HCT116 (cell line): Measurements from ENCODE around the gene CLRN3. TPM values are rescaled to one million over a fixed set of nuclear protein-coding genes. Genes with fewer than 3 reads are reported as not detected.

Experiments used
- ATAC-seq: fragments of 200-7000 bp; cut with Tn5 transposase; 2 replicates; pipeline ENCODE4 v1.9.1; 2020; ENCODE audit warnings: mild to moderate bottlenecking, moderate library complexity
- BruUV-seq: library from RNA; stranded (reverse); fragments of 400-500 nt; replicated peaks from 2 replicates; lab custom pipeline; 2021; lab: Mats Ljungman, UMichigan
- CTCF ChIA-PET: fragments of 300-600 bp; sonication (Branson Sonifier 250); formaldehyde crosslinking; loops from one replicate; lab custom pipeline; 2021; ENCODE audit warnings: antibody characterized with exemption; lab: Charles Lee
- POLR2A ChIA-PET: fragments of 300-600, 350-600 bp; sonication (Branson Sonifier 250); formaldehyde crosslinking; loops from one replicate; lab custom pipeline; 2021; ENCODE audit warnings: antibody characterized with exemption; lab: Charles Lee
- RAD21 ChIA-PET, 2 experiments: fragments of 300-600 bp; sonication (Branson Sonifier 250); formaldehyde crosslinking; loops; one replicate each; lab custom pipeline; 2023; ENCODE audit warnings: low total read pairs in 2 of 2; ENCODE audit not compliant: uncharacterized antibody in 2 of 2, unreplicated experiment in 2 of 2, low non-redundant PET in 1 of 2; lab: Charles Lee
- DNase-seq: peaks from one replicate; pipeline ENCODE4 v3.0.0-alpha.2; 2010; ENCODE audit warnings: low read depth, low spot score
- H2AFZ ChIP-seq: fragments of 200-600 bp; shearing (Covaris generic), sonication (generic); 2 replicates; pipeline ENCODE4 v1.6.1; 2017; ENCODE audit warnings: low read depth, mixed run types, mixed read lengths, antibody characterized with exemption, low read length; ENCODE audit not compliant: poor library complexity, severe bottlenecking
- H3K27ac ChIP-seq: 2 replicates; pipeline ENCODE4 v1.5.1; 2012; ENCODE audit warnings: low read depth, low read length
- H3K27me3 ChIP-seq: fragments of 200-600 bp; sonication (generic); 2 replicates; pipeline ENCODE4 v1.6.1; 2016; ENCODE audit warnings: mixed run types, low read length, mixed read lengths; ENCODE audit not compliant: insufficient read depth
- H3K36me3 ChIP-seq, 2 experiments: fragments of 200-500 bp in 1 of 2; fragments of 200-600 bp in 1 of 2; sonication (Bioruptor generic) in 1 of 2; sonication (generic) in 1 of 2; 2 replicates each; pipeline versions ENCODE4 v1.5.1 to v1.6.1; 2014 to 2016; ENCODE audit warnings: low read length in 2 of 2, inconsistent platforms in 1 of 2, mixed read lengths in 1 of 2, mixed run types in 1 of 2; ENCODE audit not compliant: insufficient read depth in 2 of 2, control insufficient read depth in 1 of 2
- H3K4me1 ChIP-seq, 2 experiments: fragments of 200-600 bp in 1 of 2; sonication (generic) in 1 of 2; 2 replicates each; pipeline versions ENCODE4 v1.5.1 to v1.6.1; 2012 to 2017; ENCODE audit warnings: low read length in 2 of 2, inconsistent platforms in 1 of 2, mild to moderate bottlenecking in 1 of 2, mixed read lengths in 1 of 2, mixed run types in 1 of 2, moderate library complexity in 1 of 2; ENCODE audit not compliant: insufficient read depth in 2 of 2, control insufficient read depth in 1 of 2
- H3K4me2 ChIP-seq: fragments of 200-600 bp; sonication (generic); 2 replicates; pipeline ENCODE4 v1.6.1; 2017; ENCODE audit warnings: mixed run types, low read length, mixed read lengths
- H3K4me3 ChIP-seq, 2 experiments: fragments of 200-600 bp in 1 of 2; sonication (generic) in 1 of 2; replicated peaks in 1 of 2; 2 replicates each; pipeline ENCODE4 v1.5.1; 2011 to 2016; ENCODE audit warnings: low read length in 2 of 2, control low read depth in 1 of 2, low read depth in 1 of 2, mild to moderate bottlenecking in 1 of 2, mixed read lengths in 1 of 2, mixed run types in 1 of 2
- H3K79me2 ChIP-seq: fragments of 200-600 bp; sonication (generic); 2 replicates; pipeline ENCODE4 v1.6.1; 2017; ENCODE audit warnings: mild to moderate bottlenecking, mixed run types, low read length, moderate library complexity, mixed read lengths; ENCODE audit not compliant: insufficient read depth
- H3K9ac ChIP-seq: fragments of 200-600 bp; sonication (generic); 2 replicates; pipeline ENCODE4 v1.6.1; 2016; ENCODE audit warnings: low read length, mixed read lengths
- H3K9me2 ChIP-seq: fragments of 200-600 bp; sonication (generic), shearing (Covaris generic); 2 replicates; pipeline ENCODE4 v1.6.1; 2017; ENCODE audit warnings: mixed run types, mild to moderate bottlenecking, moderate library complexity; ENCODE audit not compliant: insufficient read depth
- H3K9me3 ChIP-seq, 2 experiments: fragments of 200-500 bp in 1 of 2; fragments of 200-600 bp in 1 of 2; sonication (Bioruptor generic) in 1 of 2; sonication (generic) in 1 of 2; 2 replicates each; pipeline ENCODE4 v1.6.1; 2014 to 2017; ENCODE audit warnings: low read length in 2 of 2, mixed read lengths in 2 of 2, inconsistent platforms in 1 of 2, low read depth in 1 of 2, mild to moderate bottlenecking in 1 of 2, mixed run types in 1 of 2, moderate library complexity in 1 of 2; ENCODE audit not compliant: control insufficient read depth in 1 of 2, insufficient read depth in 1 of 2
- H4K20me1 ChIP-seq: fragments of 200-600 bp; sonication (generic), shearing (Covaris generic); 2 replicates; pipeline ENCODE4 v1.6.1; 2017; ENCODE audit warnings: mixed run types, mild to moderate bottlenecking, moderate library complexity; ENCODE audit not compliant: insufficient read depth
- ATF3 ChIP-seq: IDR thresholded peaks from 2 replicates; pipeline ENCODE4 v1.6.1; 2012
- CBX3 ChIP-seq: IDR thresholded peaks from 2 replicates; pipeline ENCODE4 v1.6.1; 2012; ENCODE audit warnings: low read depth
- CEBPB ChIP-seq: IDR thresholded peaks from 2 replicates; pipeline ENCODE4 v1.6.1; 2012; ENCODE audit warnings: low read depth
- CTCF ChIP-seq, 3 experiments: fragments of 200-600 bp in 1 of 3; sonication (generic) in 1 of 3; IDR thresholded peaks in 2 of 3; conservative IDR thresholded peaks in 1 of 3; 2 replicates each; pipeline ENCODE4 v1.5.1; 2012 to 2017; ENCODE audit warnings: low read depth in 2 of 3, low read length in 2 of 3, antibody characterized with exemption in 1 of 3, borderline replicate concordance in 1 of 3, control low read depth in 1 of 3, mild to moderate bottlenecking in 1 of 3, mixed read lengths in 1 of 3, mixed run types in 1 of 3, moderate library complexity in 1 of 3; ENCODE audit not compliant: insufficient read depth in 1 of 3
- EGR1 ChIP-seq: IDR thresholded peaks from 2 replicates; pipeline ENCODE4 v1.6.1; 2012; ENCODE audit warnings: low read depth
- EZH2 ChIP-seq: fragments of 200-600 bp; sonication (generic); IDR thresholded peaks from 2 replicates; pipeline ENCODE4 v1.6.1; 2017; ENCODE audit warnings: antibody characterized with exemption, mixed run types
- EZH2phosphoT487 ChIP-seq: fragments of 200-600 bp; IDR thresholded peaks from 2 replicates; pipeline ENCODE4 v1.6.1; 2018; ENCODE audit warnings: antibody characterized with exemption, borderline replicate concordance
- FOSL1 ChIP-seq: IDR thresholded peaks from 2 replicates; pipeline ENCODE4 v1.6.1; 2012; ENCODE audit warnings: low read depth
- JUND ChIP-seq: IDR thresholded peaks from 2 replicates; pipeline ENCODE4 v1.6.1; 2012
- MAX ChIP-seq: IDR thresholded peaks from 2 replicates; pipeline ENCODE4 v1.6.1; 2012
- POLR2A ChIP-seq: IDR thresholded peaks from 2 replicates; pipeline ENCODE4 v1.7.0; 2011; ENCODE audit warnings: borderline replicate concordance; ENCODE audit not compliant: insufficient read depth, insufficient read length; ENCODE audit errors: extremely low read depth
- POLR2AphosphoS5 ChIP-seq: IDR thresholded peaks from 2 replicates; pipeline ENCODE4 v1.6.1; 2011; ENCODE audit warnings: mild to moderate bottlenecking, low read depth, low read length, moderate library complexity
- RAD21 ChIP-seq: IDR thresholded peaks from 2 replicates; pipeline ENCODE4 v1.6.1; 2012; ENCODE audit warnings: low read depth, mild to moderate bottlenecking
- SIN3A ChIP-seq: IDR thresholded peaks from 2 replicates; pipeline ENCODE4 v1.6.1; 2012; ENCODE audit warnings: low read depth
- SP1 ChIP-seq: IDR thresholded peaks from 2 replicates; pipeline ENCODE4 v1.6.1; 2012; ENCODE audit warnings: low read depth
- SRF ChIP-seq: IDR thresholded peaks from 2 replicates; pipeline ENCODE4 v1.6.1; 2012; ENCODE audit warnings: low read depth
- TCF7L2 ChIP-seq: IDR thresholded peaks from 2 replicates; pipeline ENCODE4 v1.7.0; 2011; ENCODE audit warnings: borderline replicate concordance, inconsistent platforms; ENCODE audit not compliant: insufficient read depth, insufficient read length; ENCODE audit errors: extremely low read depth
- ZBTB33 ChIP-seq: IDR thresholded peaks from 2 replicates; pipeline ENCODE4 v1.6.1; 2011; ENCODE audit warnings: mild to moderate bottlenecking, low read length, moderate library complexity; ENCODE audit not compliant: insufficient replicate concordance; ENCODE audit errors: extremely low read depth
- ZFX ChIP-seq: fragments of 450-650 bp; IDR thresholded peaks from 2 replicates; pipeline ENCODE4 v1.6.1; 2017
- ZNF274 ChIP-seq: fragments of 200-500 bp; sonication (Bioruptor generic); IDR thresholded peaks from 2 replicates; pipeline ENCODE4 v1.6.1; 2014; ENCODE audit warnings: mild to moderate bottlenecking, low read depth, low read length, inconsistent platforms
- intact Hi-C: fragments of 100-400 bp; cut with micrococcal nuclease; formaldehyde crosslinking; loops from 2 replicates; pipeline ENCODE4 v1.10.0; 2022
- total RNA-seq: library from RNA; stranded (reverse); gene quantifications from one replicate; pipeline ENCODE4 v1.2.1, GENCODE V29; 2021; ENCODE audit not compliant: unreplicated experiment

CLRN3 gene
- total RNA-seq, 1 experiment from 2014 or later, result 0.39 TPM

DNA sequence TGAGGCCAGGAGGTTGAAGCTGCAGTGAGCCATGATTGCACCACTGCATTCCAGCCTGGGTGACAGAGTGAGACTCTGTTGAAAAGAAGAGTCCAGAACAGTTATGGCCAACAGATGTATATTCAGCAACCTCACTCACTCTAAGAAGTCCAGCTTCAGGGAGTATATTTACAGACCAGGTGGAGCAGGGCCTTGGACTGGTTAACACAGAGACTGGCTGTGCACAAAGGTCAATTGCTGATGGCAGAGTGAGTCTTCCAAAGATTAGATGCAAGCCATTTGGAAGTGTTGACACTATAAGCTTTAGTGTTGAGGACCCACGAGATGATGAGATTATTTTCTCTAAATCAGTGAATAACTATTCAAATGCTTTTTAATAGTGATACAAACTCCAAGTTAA lies 24.9 kb downstream of the CLRN3 start:
- peaks cover 6% of the 10 kb centered on the region in 2 experiments; a peak in 2 of 4 replicates for H3K9me3 ChIP-seq
- ChIA-PET POLR2A (no interaction called here), CTCF (no interaction called here), RAD21 (no interaction called here)
- intact Hi-C loops, result no loop called here
- H3K4me2 ChIP-seq, result no peak overlapping the region
- DNase-seq (no peak), ATAC-seq (no peak)
- BruUV-seq, result no TSS peak
- no peak overlapping the region for H2AFZ ChIP-seq
- no peak overlapping the region for H3K9ac ChIP-seq
- TF ChIP-seq EZH2 (no peak), POLR2A (no peak), RAD21 (no peak), TCF7L2 (no peak), POLR2AphosphoS5 (no peak), JUND (no peak), ZBTB33 (no peak), EGR1 (no peak), ATF3 (no peak), ZNF274 (no peak), SIN3A (no peak), CBX3 (no peak), CEBPB (no peak), EZH2phosphoT487 (no peak), CTCF (IDR thresholded peaks at IDR 0.05 in 2 of 3, conservative IDR thresholded peaks at IDR 0.05 in 1 of 3; ENCODE audit: borderline replicate concordance in 1 of 3, insufficient read depth in 1 of 3, low read depth in 2 of 3, low read length in 2 of 3) (no peak), FOSL1 (no peak), SP1 (no peak), SRF (no peak), MAX (no peak), ZFX (no peak)
- no peak overlapping the region for H3K4me3 ChIP-seq
- H3K36me3 ChIP-seq, result no peaks in the 10 kb centered on the region
- H3K4me1 ChIP-seq, result no peaks in the 10 kb centered on the region
- no peaks in the 10 kb centered on the region for H4K20me1 ChIP-seq
- peaks cover 4% of the 10 kb centered on the region; the same call in 1 of the 2 replicates for H3K27me3 ChIP-seq
- no peaks in the 10 kb centered on the region for H3K79me2 ChIP-seq
- H3K27ac ChIP-seq, result no peak overlapping the region
- H3K9me2 ChIP-seq, result no peaks in the 10 kb centered on the region
